Endodermal cell (in vitro differentiated cells): ENCODE results near the gene CIB1. TPM values are rescaled to one million over a fixed set of nuclear protein-coding genes. Genes with fewer than 3 reads are reported as not detected.

Source experiments
- DNase-seq: peaks from one replicate; pipeline ENCODE4 v3.0.0-alpha.2; 2017
- H3K27ac ChIP-seq: 2 replicates; pipeline ENCODE4 v1.5.1; 2013; ENCODE audit warnings: mild to moderate bottlenecking, low read depth, low read length, moderate library complexity
- H3K27me3 ChIP-seq: 2 replicates; pipeline ENCODE4 v1.6.1; 2013; ENCODE audit warnings: mild to moderate bottlenecking, low read length, moderate library complexity; ENCODE audit not compliant: insufficient read depth, control insufficient read depth, poor library complexity, severe bottlenecking
- H3K36me3 ChIP-seq: 2 replicates; pipeline ENCODE4 v1.7.0; 2013; ENCODE audit warnings: mild to moderate bottlenecking, low read length, moderate library complexity; ENCODE audit not compliant: control insufficient read depth, insufficient read depth
- H3K4me1 ChIP-seq: one replicate; pipeline ENCODE4 v1.7.0; 2013; ENCODE audit warnings: low read length; ENCODE audit not compliant: control insufficient read depth, insufficient read depth
- H3K4me3 ChIP-seq: 2 replicates; pipeline ENCODE4 v1.5.1; 2013; ENCODE audit warnings: mild to moderate bottlenecking, low read length, moderate library complexity
- H3K9ac ChIP-seq: 2 replicates; pipeline ENCODE4 v1.6.1; 2013; ENCODE audit warnings: mild to moderate bottlenecking, low read length, moderate library complexity; ENCODE audit not compliant: poor library complexity, severe bottlenecking; ENCODE audit errors: extremely low read depth
- H3K9me3 ChIP-seq: 2 replicates; pipeline ENCODE4 v1.6.1; 2013; ENCODE audit warnings: mild to moderate bottlenecking, low read length, moderate library complexity; ENCODE audit not compliant: control insufficient read depth
- H3K27ac Mint-ChIP-seq: 2 replicates; pipeline ENCODE4 v1.8.0; 2020; ENCODE audit warnings: mixed read lengths
- H3K27me3 Mint-ChIP-seq: 2 replicates; pipeline ENCODE4 v1.8.0; 2021; ENCODE audit warnings: mild to moderate bottlenecking, mixed read lengths; ENCODE audit not compliant: insufficient read depth
- H3K36me3 Mint-ChIP-seq: 2 replicates; pipeline ENCODE4 v1.8.0; 2020; ENCODE audit warnings: low read depth, mixed read lengths
- H3K4me1 Mint-ChIP-seq: 2 replicates; pipeline ENCODE4 v1.8.0; 2020; ENCODE audit warnings: mixed read lengths
- H3K4me3 Mint-ChIP-seq: 2 replicates; pipeline ENCODE4 v1.8.0; 2020; ENCODE audit warnings: mild to moderate bottlenecking, moderate library complexity, mixed read lengths
- H3K9me3 Mint-ChIP-seq: 2 replicates; pipeline ENCODE4 v1.8.0; 2020; ENCODE audit warnings: mild to moderate bottlenecking, mixed read lengths
- WGBS, 2 experiments: methylation state at CpG; one replicate each; pipeline versions ENCODE4 v1.1.5 to v1.1.7; 2013; ENCODE audit warnings: missing lambda C conversion rate in 2 of 2, mixed read lengths in 1 of 2; ENCODE audit not compliant: insufficient coverage in 1 of 2, insufficient read length in 1 of 2; 5-methylcytosine and 5-hydroxymethylcytosine counted together
- total RNA-seq, 2 donors: library from RNA; stranded (reverse); fragmentation: NEBNext Ultra II Directional in 1 of 2; extraction: Animal tissue kit (Norgen Biotek cat#: 25700) in 1 of 2; gene quantifications; 2 replicates in 1 of 2; 3 replicates in 1 of 2; pipeline ENCODE4 v1.2.1, GENCODE V29; 2021
- TF ChIP-seq, protein P1 (sequence below): fragments of 200-600 bp; sonication (generic); conservative IDR thresholded peaks from 2 replicates; pipeline ENCODE4 v1.5.0; 2021; ENCODE audit warnings: antibody characterized with exemption, mild to moderate bottlenecking

The CIB1 gene
- total RNA-seq, 2 donors from 2014 or later, result 31.3 to 34.0 TPM

DNA sequence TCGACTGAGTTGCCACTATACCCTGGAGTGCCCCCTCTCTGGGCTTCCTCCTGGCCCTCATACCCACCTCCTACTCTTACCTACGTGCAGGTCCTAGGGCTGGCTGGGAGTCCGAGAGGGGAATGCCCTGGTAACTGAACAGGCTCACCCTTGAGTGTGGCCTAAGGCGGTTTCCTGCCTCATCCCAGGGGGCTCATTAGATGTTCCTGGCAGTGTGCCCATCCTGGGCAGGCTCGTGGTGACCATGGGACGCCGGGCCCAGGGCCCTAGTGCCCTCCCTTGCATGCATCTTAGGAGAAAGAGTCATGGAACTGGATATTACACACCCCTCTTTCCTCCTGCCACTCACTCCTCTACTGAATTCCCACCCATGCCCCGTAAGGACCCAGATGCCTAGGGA is 29.8 kb downstream of the CIB1 start:
- H3K27me3 ChIP-seq, result peaks cover 6% of the 10 kb centered on the region
- WGBS, 2 experiments, result 92 to 100% methylated on average over 4 to 8 of the region's 8 CpGs
- H3K9me3 ChIP-seq, result no peaks in the 10 kb centered on the region
- no peaks in the 10 kb centered on the region for H3K36me3 ChIP-seq
- H3K27ac ChIP-seq, result no peak overlapping the region
- DNase-seq, result no peak
- peaks cover 17% of the 10 kb centered on the region for H3K4me1 Mint-ChIP-seq
- H3K4me3 ChIP-seq, result no peak overlapping the region
- peaks cover 3% of the 10 kb centered on the region for H3K36me3 Mint-ChIP-seq
- H3K4me1 ChIP-seq, result peaks cover 3% of the 10 kb centered on the region
- TF ChIP-seq, protein P1, sequence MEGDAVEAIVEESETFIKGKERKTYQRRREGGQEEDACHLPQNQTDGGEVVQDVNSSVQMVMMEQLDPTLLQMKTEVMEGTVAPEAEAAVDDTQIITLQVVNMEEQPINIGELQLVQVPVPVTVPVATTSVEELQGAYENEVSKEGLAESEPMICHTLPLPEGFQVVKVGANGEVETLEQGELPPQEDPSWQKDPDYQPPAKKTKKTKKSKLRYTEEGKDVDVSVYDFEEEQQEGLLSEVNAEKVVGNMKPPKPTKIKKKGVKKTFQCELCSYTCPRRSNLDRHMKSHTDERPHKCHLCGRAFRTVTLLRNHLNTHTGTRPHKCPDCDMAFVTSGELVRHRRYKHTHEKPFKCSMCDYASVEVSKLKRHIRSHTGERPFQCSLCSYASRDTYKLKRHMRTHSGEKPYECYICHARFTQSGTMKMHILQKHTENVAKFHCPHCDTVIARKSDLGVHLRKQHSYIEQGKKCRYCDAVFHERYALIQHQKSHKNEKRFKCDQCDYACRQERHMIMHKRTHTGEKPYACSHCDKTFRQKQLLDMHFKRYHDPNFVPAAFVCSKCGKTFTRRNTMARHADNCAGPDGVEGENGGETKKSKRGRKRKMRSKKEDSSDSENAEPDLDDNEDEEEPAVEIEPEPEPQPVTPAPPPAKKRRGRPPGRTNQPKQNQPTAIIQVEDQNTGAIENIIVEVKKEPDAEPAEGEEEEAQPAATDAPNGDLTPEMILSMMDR, result no peak
- H3K9me3 Mint-ChIP-seq, result no peaks in the 10 kb centered on the region
- H3K27me3 Mint-ChIP-seq, result no peaks in the 10 kb centered on the region
- no peak overlapping the region for H3K4me3 Mint-ChIP-seq
- no peak overlapping the region for H3K27ac Mint-ChIP-seq
- no peak overlapping the region for H3K9ac ChIP-seq

DNA sequence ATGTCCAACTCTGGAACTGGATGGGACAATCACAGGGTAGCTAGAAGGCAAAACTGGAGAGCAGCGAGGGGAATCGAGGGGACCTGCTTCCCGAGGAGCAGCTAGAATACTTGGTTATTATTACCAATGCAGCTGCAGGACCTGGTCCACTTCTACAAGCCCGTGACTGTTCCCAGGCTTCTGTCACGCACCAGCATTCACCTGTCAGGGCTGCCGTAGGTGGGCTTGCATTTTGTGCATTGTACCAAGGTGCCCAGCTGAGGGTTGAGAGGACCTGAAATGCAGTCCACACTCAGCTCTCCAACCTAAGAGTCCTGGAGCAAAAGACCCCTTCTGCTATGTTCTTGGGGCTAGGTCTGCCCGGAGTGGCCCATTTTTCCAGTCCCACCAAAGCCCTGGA is 30.3 kb downstream of the CIB1 start:
- Mint-ChIP-seq H3K27ac (no peak overlapping the region), H3K4me3 (peak overlapping the region; percentile 77), H3K4me1 (peaks cover 17% of the 10 kb centered on the region), H3K9me3 (no peaks in the 10 kb centered on the region), H3K36me3 (peaks cover 3% of the 10 kb centered on the region), H3K27me3 (no peaks in the 10 kb centered on the region)
- H3K4me3 ChIP-seq, result no peak overlapping the region
- 90 to 96% methylated on average over 7 of the region's 7 CpGs for WGBS, 2 experiments
- peaks cover 6% of the 10 kb centered on the region for H3K27me3 ChIP-seq
- no peak for DNase-seq
- H3K36me3 ChIP-seq, result no peaks in the 10 kb centered on the region
- no peaks in the 10 kb centered on the region for H3K9me3 ChIP-seq
- no peak overlapping the region for H3K9ac ChIP-seq
- TF ChIP-seq, protein P1, result no peak
- peaks cover 3% of the 10 kb centered on the region for H3K4me1 ChIP-seq
- H3K27ac ChIP-seq, result no peak overlapping the region

DNA sequence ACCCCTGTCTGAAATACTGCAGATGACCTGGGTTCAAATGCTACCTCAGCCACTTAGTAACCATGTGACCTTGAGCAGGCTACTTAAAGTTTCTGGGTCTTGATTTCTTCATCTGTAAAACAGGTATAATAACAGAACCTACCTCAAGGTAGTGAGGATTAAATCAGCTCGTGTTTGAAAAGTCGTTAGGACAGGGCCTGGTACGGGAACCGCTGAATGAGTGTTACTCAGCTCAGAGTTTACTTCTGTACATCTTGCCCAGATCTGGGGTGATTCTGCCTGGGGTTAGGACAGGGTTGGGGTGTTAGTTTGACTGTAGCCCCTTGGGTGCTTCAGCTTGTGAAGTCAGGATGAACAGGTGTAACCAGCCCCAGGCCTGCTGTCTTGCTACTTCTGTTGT is 30.8 kb downstream of the CIB1 start:
- no peaks in the 10 kb centered on the region for H3K9me3 ChIP-seq
- Mint-ChIP-seq H3K27ac (no peak overlapping the region), H3K9me3 (no peaks in the 10 kb centered on the region), H3K36me3 (peaks cover 3% of the 10 kb centered on the region), H3K4me3 (peak overlapping the region; percentile 77), H3K27me3 (no peaks in the 10 kb centered on the region), H3K4me1 (peaks cover 17% of the 10 kb centered on the region)
- H3K27ac ChIP-seq, result no peak overlapping the region
- H3K4me1 ChIP-seq, result peaks cover 3% of the 10 kb centered on the region
- DNase-seq, result no peak
- peak overlapping the region; percentile 89 for H3K4me3 ChIP-seq
- H3K27me3 ChIP-seq, result peaks cover 6% of the 10 kb centered on the region
- WGBS, 2 experiments, result 95 to 97% methylated on average over 4 of the region's 4 CpGs
- H3K9ac ChIP-seq, result no peak overlapping the region
- TF ChIP-seq, protein P1, result no peak
- no peaks in the 10 kb centered on the region for H3K36me3 ChIP-seq
